GM12872 (cell line): Measurements from ENCODE around the gene RFPL3.
"Not testable (repeated sequence)": the region's sequence is repeated elsewhere in the genome, so short reads cannot be mapped to it uniquely, and the experiment has no call there.

ENCODE experiments used
- TF ChIP-seq, protein P1 (sequence below): IDR thresholded peaks from 3 replicates; pipeline ENCODE4 v1.5.1; 2011; ENCODE audit warnings: low read depth, mild to moderate bottlenecking, low read length, moderate library complexity; ENCODE audit not compliant: insufficient read depth

RFPL3 gene

DNA sequence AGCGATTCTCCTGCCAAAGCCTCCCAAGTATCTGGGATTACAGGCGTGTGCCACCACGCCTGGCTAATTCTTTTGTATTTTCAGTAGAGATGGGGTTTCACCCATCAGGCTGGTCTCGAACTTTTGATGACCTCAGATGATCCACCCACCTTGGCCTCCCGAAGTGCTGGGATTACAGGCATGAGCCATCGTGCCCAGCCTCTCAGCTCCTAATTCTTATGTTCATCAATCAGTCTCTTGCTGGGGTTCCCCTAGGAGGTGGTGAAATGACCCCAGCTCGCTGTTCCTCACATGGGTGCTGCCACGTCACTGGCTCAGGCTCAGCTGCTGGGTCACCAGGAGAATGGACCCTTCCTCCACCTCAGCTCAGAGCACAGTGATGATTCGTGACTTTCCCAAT, at the start of gene RFPL3:
RFPL3 (plus strand) TSS at position 301 of the 400 bp plus-strand sequence. CDS start 205 bp downstream, outside the sequence.
- TF ChIP-seq, protein P1, sequence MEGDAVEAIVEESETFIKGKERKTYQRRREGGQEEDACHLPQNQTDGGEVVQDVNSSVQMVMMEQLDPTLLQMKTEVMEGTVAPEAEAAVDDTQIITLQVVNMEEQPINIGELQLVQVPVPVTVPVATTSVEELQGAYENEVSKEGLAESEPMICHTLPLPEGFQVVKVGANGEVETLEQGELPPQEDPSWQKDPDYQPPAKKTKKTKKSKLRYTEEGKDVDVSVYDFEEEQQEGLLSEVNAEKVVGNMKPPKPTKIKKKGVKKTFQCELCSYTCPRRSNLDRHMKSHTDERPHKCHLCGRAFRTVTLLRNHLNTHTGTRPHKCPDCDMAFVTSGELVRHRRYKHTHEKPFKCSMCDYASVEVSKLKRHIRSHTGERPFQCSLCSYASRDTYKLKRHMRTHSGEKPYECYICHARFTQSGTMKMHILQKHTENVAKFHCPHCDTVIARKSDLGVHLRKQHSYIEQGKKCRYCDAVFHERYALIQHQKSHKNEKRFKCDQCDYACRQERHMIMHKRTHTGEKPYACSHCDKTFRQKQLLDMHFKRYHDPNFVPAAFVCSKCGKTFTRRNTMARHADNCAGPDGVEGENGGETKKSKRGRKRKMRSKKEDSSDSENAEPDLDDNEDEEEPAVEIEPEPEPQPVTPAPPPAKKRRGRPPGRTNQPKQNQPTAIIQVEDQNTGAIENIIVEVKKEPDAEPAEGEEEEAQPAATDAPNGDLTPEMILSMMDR: not testable (repeated sequence)

DNA sequence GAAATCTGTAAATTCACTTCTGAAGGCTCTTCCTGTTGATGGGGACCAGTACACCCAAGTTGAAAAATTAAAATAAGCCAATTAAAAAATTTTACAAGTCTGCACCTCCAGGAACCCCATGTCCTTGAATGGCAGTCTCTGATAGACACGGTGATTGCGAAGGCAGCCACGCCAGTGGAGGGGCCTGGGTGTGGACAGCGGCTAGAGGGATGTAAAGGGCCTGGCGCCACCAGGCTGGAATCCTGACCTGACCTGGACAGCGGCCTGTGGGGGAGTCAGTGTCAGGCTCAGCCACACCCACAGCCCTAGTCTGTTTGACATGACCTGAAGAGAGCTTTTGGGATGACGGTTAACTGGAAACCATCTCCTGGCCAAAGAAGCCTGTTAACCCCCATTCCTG, 49.5 kb upstream of the RFPL3 start:
- TF ChIP-seq, protein P1: no peak

DNA sequence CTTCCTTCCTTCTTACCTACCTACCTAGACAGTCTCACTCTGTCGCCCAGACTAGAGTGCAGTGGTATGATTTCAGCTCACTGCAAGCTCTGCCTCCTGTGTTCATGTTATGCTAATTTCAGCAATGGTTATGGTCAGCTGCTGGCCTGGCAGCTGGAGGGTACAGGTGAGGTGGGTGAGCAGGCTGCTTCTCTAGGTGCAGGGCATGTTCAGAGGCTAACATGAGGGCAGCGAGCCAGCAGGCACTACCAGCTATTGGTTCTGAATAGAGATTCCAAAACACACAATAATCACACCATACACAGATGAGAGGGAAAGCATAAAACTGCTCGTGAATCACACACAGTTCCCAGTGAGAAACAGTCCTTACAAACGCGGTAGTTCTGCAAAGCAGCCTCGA, 48.7 kb upstream of the RFPL3 start:
- TF ChIP-seq, protein P1: no peak

DNA sequence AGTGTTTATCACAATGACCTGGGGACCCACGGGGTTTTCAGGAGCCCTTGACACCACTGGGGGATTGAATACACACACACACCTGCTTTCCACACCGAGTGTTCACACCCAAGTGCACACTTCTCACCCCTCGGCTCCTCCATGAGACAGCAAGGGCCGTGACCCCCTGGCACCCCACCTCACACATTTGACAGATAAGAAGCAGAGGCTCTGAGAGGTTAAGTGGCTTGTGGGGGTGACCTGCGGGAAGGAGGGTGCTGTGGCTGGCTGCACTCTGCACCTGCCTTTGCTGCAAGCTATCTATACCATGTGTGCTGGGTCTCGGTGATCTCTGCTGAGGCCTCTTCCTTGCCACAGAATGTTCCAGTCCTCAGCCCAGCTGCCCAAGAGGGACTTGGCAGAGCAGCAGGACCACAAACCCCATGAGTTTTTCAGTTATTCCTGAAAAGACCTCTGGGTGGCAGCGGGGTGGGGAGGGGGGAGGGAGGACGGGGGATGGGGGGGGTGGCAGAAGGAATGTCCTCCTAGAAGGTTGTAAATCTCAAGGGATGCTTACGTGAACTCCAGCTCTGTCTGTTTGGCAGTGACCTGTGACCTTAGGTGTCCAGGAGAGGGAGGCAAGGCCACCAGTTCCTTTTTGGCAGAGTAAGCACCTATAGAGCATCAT, 47.9 kb upstream of the RFPL3 start:
- TF ChIP-seq, protein P1: no peak

DNA sequence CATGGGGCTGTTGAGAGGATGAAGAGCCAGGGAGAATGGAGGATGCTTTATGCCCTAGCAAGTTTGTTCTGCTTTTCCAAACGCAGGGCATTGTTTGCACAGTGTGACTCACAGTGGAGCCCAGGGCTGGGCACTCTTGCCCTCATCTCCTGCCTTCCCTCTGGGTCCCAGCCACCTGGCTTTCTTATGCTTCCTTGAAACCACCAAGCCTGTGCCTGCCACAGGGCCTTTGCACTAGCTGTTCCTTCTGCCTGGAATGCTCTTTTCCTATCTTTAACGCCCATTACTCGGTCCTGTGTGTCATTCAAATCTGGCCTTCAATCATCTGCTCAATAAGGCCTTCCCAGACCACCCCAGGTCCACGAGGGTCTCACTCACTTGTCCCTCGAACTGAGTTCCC, 46.9 kb upstream of the RFPL3 start:
- TF ChIP-seq, protein P1: no peak

DNA sequence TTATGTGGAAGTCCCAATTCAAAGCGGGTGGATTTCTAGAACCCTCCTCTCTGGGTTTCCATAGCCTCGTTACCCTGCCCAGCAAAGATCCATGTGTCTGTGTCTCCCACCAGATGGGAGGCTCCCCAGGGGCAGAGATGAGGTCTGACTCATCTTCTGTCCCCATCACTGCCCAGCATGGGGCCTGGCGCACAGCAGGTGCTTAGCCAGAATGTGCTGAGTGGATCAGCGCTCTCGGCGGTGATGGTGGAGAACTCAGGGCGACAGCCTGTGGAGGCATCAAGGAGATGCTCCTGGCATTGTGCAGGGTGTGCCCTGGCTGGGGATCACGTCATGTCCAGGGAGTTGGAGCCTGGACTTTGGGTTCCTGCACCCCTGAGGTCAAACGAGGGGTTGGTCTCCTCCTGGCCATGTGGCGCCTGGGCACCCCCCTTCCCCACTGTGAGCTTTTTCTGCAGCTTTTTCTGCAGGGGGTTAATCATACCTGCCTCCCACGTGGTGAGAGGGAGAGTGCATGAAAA, 46.1 kb upstream of the RFPL3 start:
- TF ChIP-seq, protein P1: no peak

DNA sequence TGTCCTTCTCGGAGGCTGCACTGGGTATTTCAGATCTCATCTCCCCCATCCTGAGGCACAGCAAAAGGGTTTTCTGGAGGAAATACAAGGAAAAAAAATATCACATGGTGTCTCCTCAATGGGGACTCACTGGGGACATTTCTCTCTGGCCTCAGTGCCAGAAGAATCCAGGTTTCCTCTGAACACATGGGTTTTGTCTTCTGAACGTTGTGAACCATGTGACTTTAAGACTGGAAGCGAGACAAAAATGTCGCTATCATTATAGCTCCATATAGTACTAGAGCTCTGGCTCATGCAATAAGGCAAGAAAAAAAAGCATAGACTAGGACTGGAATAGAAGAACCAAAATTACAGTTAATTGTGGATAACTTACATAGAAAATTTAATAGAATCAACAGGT, 44.9 kb upstream of the RFPL3 start:
- TF ChIP-seq, protein P1: no peak

DNA sequence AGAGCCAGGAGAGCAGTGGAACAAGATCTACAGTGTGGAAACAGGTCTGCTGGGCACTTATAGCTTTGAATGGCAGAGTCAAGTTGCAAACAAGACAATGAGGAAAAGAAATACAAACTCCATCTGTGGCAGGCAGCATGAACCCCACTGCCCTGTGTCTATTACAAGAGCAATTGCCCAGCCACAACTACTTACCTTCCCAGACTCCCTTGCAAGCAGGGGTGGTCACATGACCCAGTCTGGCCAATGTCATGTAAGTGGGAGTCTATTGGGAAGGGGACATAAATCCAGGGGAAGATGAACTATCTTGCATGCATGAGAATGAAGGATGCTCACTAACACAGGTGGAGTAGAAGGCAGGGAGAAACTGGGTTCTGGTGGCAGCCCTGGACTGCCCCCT, 44.1 kb upstream of the RFPL3 start:
- TF ChIP-seq, protein P1: no peak
